Stimulated activated CD4-positive, alpha-beta T cell treated with anti-CD3 and anti-CD28 coated beads, Interleukin-1b, Interleukin-23, amount 100 ng/mL, for 1 hour (primary cell): ENCODE data around the gene SLC25A39.
A peak's percentile ranks its signal among the peaks of the same experiment; 100 is the strongest.
"Not testable (repeated sequence)": the region's sequence is repeated elsewhere in the genome, so short reads cannot be mapped to it uniquely, and the experiment has no call there.

Source experiments
- DNase-seq, 2 donors: peaks; one replicate each; pipeline ENCODE4 v3.0.0-alpha.2; 2020; ENCODE audit warnings: low read depth in 2 of 2

Gene SLC25A39

DNA sequence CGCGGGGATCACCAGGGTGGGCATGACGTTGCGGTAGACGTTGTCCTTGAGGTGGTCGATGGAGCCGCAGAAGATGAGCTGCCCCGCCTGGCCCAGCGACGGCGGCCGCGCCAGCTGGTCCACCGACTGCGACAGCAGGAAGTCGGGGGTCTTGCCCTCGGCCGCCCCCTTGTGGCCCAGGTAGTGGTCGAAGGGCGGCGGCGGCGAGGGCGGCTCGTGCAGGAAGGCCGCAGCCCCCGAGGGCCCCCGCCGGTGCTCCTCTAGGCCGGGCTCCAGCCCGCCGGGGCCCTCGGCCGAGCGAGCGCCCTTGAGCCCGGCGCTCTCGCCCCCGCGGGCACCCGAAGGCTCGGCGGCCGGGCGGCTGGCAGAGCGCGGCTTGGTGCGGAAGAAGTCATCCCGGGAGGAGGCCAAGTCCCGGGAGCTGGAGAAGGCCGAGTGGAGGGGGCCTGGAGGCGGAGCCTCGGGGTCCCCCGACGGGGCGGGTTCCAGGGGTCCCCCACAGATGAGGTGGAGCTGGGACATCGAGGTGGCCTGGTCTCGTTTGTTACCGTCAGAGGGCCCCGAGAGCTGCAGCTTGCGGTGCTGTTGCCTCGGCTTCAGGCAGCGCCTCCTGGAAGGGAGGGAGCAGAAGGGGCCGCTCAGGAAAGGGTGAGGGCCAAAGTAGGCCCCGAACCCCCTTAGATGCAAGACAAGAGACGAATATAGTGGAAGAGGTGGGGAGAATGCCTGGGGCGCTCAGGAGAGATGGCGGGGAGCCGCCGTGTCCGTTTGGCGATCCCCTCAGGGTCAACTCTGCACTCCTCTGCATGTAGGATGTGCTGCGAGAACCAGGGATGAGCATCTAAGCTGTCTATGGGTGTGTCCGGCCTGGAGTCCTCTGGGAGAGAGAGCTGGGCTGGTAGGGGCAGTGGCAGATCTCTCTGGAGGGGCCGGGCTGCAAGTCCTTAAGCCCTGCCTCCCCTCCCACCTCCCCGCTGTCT lies 30.2 kb upstream of the SLC25A39 start:
- DNase-seq: peak; percentile 20 to 49

DNA sequence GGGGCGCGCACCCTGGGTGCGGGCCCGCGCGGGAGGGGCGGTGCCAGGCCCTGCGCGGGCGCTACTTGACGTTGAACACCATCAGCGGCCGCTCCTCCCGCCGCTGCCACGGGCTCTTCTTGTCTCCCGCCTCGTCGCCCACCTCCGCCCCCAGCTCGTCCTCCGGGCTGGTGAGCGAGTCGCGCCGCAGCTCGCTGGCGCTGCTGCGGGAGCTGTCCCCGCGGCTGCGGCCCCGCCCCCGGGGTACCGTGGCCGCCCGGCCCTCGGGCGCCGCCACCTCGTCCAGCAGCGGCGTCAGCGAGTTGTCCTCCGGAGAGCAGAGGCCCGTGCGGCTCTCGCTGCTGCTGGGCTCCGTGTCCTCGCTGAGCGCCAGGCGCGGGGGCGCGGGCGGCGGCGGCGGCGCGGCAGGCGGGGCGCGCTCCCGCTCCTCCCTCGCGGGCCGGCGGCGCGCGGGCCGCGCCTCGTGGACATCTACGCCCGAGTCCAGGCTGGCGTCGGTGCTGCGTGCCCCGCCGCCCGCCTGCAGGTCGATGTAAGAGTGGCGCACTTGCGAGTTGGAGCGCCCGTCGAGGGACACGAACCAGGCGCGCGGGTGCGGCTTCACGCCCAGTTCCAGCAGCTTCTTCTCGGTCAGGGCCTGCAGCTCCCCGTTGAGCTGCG lies 29.2 kb upstream of the SLC25A39 start:
- DNase-seq: no peak

DNA sequence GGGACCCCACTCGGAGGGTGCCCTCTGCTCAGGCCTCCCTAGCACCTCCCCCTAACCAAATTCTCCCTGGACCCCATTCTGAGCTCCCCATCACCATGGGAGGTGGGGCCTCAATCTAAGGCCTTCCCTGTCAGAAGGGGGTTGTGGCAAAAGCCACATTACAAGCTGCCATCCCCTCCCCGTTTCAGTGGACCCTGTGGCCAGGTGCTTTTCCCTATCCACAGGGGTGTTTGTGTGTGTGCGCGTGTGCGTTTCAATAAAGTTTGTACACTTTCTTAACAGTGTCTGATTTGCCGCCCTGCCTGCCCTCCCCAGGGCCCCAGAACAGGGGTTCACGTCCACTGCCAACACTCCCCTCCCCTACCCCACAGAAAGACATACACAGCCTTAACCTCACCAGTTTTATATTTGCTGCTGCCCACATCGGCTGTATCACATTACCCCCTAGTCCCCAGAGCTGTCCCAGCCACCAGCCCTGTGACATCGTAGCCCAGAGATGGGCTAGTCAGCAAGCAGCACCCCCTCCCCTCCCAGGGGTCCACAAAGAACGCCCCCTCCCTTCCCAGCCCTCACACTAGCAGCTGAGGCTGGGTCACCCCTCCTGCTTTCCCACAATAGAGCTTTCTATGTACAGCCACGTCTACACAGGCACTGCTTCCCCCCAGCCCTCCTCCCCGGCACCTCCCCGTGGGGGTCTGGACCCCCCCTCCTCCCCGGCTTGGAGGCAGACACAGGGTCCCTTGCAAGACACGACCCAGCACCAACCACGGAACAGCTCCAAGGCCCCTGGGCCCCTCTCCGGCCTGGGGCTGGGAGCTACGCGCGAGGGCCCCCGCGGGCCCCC lies 28.4 kb upstream of the SLC25A39 start:
- no peak for DNase-seq

GRCh38 chr17:44351961-44352827 lies 27.6 kb upstream of the SLC25A39 start:
- no peak for DNase-seq

DNA sequence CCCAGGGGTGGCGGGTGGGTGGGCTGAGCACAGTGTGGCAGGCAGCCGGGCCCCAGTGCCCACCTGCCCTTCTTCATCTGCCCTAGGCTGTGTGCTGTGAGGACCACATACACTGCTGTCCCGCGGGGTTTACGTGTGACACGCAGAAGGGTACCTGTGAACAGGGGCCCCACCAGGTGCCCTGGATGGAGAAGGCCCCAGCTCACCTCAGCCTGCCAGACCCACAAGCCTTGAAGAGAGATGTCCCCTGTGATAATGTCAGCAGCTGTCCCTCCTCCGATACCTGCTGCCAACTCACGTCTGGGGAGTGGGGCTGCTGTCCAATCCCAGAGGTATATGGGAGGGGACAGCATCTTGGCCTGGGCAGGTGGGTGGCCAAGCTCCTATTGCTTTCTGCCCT lies 26.8 kb upstream of the SLC25A39 start:
- no peak for DNase-seq

GRCh38 chr17:44350733-44351226 lies 26.2 kb upstream of the SLC25A39 start:
- DNase-seq: peak; percentile 31 to 64

DNA sequence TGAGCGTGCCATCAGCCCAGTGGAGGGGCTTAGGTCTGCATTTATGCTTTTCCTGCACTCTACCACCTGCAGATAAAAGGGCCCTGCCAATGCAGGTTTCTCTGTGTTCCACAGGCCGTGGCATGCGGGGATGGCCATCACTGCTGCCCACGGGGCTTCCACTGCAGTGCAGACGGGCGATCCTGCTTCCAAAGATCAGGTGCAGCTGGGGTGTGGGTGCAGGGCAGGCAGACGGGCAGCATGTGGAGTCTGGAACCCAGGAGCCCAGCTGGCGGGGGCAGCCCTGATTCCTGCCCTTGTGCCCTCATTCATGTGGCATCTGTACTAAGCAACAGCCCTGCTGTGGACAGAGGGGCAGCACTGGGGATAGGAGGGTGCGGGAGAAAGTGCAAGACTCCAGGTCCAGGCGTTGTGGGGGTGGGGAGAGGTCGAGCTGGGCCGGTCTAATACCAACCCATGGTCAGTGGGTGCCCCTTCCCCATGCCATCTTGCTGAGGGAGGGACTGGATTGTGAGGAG lies 25.0 kb upstream of the SLC25A39 start:
- no peak for DNase-seq

DNA sequence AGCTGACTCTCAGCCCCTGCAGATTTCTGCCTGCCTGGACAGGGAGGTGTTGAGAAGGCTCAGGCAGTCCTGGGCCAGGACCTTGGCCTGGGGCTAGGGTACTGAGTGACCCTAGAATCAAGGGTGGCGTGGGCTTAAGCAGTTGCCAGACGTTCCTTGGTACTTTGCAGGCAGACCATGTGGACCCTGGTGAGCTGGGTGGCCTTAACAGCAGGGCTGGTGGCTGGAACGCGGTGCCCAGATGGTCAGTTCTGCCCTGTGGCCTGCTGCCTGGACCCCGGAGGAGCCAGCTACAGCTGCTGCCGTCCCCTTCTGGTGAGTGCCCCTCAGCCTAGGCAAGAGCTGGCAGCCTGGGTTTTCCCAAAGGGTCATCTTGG lies 24.4 kb upstream of the SLC25A39 start:
- no peak for DNase-seq

DNA sequence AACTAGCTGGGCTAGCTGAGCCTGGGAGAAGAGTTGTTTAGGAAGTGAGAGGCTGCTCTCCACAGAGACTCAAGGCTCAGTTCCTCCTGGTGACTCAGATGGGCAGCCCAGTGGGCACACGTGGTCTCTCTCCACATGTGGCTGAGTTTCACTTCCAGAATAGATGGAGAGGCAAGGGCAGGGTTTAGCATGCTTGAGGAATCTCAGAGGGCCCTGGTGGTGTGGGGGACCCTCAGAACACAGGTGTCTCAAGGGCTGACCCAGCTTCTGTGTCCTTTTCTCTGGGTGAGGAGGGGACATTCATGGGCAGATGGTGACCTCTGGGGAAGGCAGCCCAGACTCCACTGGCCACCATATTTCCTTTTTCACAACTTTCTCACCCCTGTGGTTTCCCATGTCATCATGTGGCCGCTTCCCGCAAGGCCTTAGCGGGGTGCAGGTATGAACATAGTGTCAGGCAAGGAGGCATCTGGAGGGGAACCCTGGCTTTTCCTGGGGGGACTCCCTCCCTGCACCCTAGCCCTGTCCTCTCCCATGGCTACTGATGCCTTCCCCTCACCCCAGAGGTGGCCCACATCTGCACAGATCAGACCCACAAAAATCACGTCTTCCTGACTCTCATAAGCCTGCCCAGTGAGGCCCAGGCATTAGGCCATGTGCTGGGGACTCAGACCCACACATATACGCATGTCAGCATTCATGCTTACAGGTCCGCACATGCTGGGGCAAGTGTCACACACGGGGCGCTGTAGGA lies 23.8 kb upstream of the SLC25A39 start:
- DNase-seq: no peak

DNA sequence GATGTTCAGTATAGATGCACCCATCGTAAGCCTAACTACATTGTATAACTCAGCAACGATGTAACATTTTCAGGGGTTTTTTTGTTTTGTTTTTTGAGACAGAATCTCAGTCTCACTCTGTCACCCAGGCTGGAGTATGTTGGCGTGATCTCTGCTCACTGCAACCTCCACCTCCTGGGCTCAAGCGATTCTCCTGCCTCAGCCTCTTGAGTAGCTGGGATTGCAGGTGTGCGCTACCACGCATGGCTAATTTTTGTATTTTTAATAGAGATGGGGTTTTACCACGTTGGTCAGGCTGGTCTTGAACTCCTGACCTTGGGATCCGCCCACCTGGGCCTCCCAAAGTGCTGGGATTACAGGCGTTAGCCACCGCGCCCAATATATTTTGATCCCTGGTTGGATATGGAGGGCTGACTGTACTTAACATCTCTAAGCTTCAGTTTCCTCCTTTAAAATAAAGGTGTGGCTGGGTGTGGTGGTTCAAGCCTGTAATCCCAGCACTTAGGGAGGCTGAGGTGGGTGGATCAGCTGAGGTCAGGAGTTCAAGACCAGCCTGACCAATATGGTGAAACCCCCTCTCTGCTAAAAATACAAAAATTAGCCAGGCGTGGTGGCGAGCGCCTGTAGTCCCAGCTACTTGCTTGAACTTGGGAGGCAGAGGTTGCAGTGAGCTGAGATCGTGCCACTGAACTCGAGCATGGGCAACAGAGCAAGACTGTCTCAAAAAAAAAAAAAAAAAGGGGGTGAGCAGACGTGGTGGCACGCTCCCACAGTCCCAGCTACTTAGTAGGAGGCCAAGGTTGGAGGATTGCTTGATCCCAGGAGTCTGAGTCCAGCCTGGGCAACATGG lies 22.8 kb upstream of the SLC25A39 start:
- DNase-seq: not testable (repeated sequence)

- no peak for DNase-seq
Measured at GRCh38 chr17:44346064-44346844, 21.6 kb upstream of the SLC25A39 start.

GRCh38 chr17:44345454-44346026 lies 20.9 kb upstream of the SLC25A39 start:
- no peak for DNase-seq

- DNase-seq: peak; percentile 62 to 67
Measured at GRCh38 chr17:44344939-44345453, 20.4 kb upstream of the SLC25A39 start, which contains the start of gene GRN. TSS of gene GRN (plus strand) at chr17:44345302. CDS start at chr17:44349165, 3,863 bp downstream.

- DNase-seq: no peak
Measured at GRCh38 chr17:44343510-44344209, 19.0 kb upstream of the SLC25A39 start.

- DNase-seq: not testable (repeated sequence)
Measured at GRCh38 chr17:44340553-44340952, 15.9 kb upstream of the SLC25A39 start.

GRCh38 chr17:44338702-44339101 lies 14.1 kb upstream of the SLC25A39 start:
- DNase-seq: no peak

- no peak for DNase-seq
Measured at GRCh38 chr17:44335968-44336367, 11.3 kb upstream of the SLC25A39 start.
